Daoy (cell line): ENCODE data around the gene PCNT. TPM values are rescaled to one million over a fixed set of nuclear protein-coding genes. Genes with fewer than 3 reads are reported as not detected.
"Not testable (repeated sequence)": the region's sequence is repeated elsewhere in the genome, so short reads cannot be mapped to it uniquely, and the experiment has no call there.

Source experiments
- DNase-seq: peaks from one replicate; pipeline ENCODE4 v3.0.0-alpha.2; 2015; ENCODE audit warnings: low read depth
- total RNA-seq: library from RNA; depleted of rRNA; stranded (reverse); fragments of >200 nt; shearing (Covaris generic); gene quantifications from 2 replicates; pipeline ENCODE4 v1.2.3, GENCODE V29; 2014

The PCNT gene
- total RNA-seq, 1 experiment from 2014 or later = 20.4 TPM

DNA sequence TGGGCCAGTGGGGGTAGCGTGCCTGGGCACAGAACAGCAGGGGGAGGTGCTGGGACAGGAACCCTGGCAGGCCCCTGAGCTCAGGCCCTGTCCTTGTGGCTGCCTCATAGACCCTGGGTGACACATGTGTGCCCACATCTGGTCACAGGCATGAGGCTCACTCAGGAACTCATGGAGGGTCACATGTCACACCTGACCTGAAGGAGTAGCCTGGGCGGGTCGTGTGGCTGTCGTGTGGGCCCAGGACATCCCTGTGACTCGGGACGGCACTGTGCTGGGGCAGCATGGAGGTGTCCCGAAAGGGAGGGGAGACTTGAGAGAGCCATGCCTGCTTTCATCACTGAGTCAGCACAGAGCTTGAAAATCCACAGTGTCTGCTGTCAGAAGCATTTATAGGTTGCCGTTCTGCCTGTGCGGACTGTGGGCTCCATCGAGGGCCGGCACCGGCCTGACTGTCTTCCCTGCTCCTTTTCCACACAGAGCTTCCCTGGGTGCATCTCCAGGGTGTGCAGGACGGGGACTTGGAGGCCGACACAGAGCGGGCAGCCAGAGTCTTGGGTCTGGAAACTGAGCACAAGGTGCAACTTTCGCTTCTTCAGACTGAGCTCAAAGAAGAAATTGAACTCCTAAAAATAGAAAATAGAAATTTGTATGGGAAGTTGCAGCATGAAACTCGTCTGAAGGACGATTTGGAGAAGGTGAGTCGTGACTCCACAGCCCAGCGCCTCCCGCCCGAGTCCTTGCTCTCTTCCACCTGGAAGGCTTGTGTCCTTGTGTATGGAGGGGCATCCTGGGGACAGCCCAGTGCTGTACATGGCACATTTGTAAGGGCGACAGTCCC is 32.8 kb downstream of the PCNT start:
- no peak for DNase-seq

DNA sequence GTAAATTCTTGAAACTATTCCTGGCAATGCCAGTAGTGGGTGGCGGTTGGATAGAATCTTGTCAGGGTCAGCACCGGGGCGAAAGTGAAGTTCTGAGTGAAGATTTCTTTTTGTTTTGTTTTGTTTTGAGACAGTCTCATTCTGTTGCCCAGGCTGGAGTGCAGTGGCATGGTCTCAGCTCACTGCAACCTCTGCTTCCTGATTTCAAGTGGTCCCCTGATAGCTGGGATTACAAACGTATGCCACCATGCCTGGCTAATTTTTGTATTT is 33.3 kb downstream of the PCNT start:
- DNase-seq = no peak

DNA sequence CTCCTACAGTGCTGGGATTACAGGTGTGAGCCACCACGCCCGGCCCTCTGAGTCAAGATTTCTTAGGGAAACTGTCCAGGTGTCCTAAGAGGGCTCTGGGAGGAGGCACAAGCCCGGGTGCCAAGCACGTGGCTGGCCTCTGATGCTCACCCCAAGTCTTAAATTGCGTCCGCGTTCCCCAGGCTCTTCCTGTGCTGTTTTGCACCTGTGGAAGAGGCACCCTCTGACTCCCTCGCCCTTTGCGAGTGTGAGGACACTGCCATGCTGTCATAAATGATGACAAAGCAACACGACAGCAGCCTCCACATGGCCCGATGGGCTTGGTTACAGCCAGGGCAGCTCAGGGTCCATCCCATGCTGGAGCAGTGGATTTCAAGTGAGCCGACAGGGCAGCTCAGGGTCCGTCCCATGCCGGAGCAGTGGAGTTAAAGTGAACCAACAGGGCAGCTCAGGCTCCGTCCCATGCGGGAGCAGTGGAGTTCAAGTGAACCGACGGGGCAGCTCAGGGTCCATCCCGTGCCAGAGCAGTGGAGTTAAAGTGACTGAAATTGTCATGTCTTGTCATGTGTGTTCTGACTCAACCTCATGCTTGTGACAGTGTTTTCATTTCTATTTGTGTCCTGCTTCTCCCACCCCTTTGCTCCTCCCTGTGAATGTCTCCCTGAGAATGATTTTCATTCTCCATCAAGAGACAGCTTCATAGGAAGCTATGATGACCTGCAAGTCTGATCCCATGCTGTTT is 33.9 kb downstream of the PCNT start:
- DNase-seq = no peak

DNA sequence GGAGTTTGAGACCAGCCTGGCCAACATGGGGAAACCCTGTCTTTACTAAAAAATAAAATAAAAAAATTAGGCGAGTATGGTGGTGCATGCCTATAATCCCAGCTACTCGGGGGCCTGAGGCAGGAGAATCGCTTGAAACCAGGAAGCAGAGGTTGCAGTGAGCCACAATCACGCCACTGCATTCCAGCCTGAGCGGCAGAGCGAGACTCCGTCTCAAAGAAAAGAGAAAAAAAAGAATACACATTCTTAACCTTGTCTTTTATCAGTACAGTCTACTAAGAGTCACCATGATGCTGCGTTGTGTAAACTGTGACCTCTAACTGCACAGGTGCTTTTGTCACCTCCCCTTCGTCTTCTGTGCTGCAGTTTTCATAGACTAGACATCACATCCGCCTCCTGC is 37.2 kb downstream of the PCNT start:
- no peak for DNase-seq

DNA sequence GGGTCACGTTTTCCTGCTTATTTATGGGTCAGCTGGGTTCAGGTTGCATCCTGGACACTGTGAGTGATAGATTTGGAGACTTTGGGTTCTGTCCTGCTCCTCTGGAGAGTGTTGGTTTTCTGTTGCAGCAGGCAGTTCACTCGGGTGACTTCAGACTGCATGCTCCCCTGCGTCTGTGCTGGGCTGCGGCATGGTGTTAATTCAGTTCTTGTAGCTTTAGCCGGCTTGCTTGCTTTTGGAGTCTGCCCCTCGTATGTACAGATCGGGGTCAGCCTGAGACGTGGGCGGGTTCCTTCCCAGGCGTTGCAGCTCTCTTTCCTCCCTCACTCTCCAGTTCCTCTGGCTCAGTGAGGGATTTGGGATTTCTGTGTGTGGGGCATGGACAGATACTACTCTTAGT is 38.0 kb downstream of the PCNT start:
- no peak for DNase-seq

DNA sequence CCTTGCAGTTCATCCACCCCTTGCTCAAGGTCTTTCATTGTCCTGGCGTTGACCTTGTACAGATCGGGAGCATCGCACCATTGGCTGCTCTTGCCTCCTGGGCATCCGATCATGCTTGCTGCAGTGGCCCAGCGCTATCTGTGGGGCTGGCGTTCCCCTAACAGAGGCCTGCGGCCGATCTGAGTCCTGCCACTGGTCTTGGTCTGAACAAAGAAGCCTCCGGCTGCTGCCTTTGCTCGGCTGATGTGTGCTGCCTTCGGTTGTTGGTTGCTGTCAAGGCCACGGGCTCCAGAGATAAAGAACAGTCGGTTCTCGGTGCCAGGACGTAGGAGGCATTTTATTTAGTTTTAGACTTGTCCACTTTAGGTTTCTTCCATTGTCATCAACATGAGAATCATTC is 39.0 kb downstream of the PCNT start:
- no peak for DNase-seq

DNA sequence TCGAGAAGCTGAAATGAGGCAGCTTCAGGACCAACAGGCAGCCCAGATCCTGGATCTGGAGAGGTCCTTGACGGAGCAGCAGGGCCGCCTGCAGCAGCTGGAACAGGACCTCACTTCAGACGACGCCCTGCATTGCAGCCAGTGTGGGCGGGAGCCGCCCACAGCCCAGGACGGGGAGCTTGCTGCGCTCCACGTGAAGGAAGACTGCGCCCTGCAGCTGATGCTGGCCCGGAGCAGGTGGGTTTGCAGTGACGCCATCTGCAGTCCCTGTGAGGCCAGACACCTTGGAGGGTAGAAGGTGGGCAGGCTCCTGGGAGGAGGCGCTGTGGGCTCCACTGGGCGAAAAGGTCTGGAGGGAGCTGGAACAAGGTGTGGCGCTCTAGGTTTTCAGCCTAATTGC is 39.7 kb downstream of the PCNT start:
- DNase-seq = no peak

DNA sequence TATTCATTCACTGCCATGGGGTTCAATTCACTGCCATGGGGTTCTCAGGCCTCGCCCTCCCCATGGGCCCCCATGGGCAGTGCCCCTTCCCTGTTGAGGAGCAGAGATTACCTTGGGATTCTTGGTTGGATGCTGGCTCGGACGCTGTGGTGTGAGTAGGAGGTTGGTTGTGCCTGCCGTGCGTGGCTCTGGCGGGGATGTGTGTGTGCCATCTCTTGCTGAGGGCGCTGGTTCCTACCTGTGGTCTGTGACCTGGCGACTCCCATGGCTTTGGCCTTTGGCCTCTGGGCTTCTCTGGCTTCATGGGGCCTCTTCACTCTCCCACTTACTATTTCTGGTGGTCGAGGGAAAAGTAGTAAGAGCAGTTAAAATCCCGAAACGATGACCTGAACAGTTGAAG is 42.1 kb downstream of the PCNT start:
- no peak for DNase-seq

DNA sequence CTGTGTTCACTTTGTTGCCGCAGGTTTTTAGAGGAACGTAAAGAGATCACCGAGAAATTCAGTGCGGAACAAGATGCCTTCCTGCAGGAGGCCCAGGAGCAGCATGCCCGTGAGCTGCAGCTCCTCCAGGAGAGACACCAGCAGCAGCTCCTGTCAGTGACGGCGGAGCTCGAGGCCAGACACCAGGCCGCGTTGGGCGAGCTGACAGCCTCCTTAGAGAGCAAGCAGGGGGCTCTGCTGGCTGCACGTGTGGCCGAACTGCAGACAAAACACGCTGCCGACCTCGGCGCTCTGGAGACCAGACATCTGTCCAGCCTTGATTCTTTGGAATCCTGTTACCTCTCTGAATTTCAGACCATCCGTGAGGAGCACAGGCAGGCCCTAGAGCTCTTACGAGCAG is 42.6 kb downstream of the PCNT start:
- no peak for DNase-seq

DNA sequence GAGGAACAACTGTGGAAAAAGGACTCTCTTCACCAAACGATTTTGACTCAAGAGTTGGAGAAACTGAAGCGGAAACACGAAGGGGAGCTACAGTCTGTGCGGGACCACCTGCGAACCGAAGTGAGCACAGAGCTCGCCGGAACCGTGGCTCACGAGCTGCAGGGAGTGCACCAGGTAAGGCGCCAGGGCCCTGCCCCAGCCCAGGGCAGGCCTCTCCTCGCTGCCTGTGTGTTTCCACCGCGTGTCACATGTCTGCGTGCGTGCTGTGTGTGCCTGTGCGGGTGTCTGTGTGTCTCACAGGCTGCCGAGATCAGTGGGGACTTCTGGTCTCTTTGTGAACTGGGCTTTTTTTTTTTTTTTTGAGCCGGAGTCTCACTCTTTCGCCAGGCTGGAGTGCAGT is 43.0 kb downstream of the PCNT start:
- DNase-seq = no peak

DNA sequence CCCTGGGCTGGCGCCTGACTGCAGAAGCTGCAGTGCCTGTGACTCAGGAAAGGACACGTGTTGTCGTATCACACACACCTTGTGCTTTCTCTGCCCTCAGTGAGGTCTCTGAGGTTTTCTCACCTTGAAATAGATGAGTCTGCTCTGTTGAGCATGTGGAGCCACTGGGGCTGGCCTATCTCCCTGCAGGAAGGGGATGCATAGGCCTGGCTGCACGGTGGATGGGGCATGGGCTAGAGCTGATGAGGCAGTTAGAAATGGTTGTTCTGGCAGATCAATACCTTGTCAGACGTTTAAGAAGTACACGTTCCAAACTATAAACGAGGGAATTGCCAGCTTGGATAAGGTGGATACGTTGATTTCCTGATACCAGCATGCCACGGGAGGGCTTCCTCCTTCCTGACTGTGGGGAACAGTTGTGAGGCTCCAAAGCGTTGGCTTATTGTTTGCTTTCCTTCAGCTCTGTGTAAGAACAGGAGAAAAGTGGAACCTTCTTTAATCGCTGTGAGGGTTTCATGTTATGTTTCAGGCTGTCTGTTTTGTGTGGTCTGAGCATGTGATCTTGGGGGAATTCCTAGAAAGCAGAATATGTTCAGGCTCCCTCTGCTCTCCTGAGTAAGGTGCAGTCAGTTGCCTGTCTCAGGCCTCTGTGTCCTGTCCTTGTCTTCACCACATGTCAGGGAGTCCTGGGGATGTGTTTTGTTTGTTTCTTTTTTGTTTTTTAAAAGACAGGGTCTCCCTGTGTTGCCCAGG is 44.8 kb downstream of the PCNT start:
- no peak for DNase-seq

DNA sequence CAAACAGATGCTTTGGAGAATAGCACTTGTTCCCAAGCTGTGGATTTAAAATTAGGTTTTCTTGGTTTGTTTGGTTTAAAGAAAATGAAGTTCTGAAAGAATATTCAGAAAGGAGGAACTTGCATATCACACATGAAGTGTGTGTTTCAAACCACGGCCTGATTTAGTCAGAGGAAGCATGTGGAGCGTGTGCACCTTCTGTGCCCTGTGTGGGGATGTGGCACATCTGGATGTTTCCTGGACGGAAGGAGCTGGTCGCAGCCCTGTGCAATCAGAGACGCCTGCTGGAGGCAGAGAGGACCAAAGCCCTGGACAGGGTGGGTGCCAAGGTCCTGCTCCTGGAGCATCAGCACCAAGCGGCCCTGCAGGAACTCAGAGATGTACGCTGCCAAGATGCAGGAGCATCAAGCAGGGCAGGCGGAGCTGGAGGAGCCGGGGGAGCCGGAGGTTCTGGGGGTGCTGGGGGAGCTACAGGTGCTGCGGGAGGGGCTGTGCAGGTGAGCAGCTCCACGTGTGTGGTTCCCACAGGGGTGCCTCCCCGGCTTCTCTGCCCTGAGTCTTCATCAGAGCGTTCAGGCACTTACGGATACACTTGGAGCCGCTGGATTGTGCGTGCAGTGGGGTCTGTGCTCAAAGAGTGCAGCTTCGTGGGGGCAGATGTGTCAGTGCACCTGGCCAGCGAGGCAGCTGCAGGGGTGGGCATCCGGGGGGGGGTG is 45.7 kb downstream of the PCNT start:
- DNase-seq = no peak

DNA sequence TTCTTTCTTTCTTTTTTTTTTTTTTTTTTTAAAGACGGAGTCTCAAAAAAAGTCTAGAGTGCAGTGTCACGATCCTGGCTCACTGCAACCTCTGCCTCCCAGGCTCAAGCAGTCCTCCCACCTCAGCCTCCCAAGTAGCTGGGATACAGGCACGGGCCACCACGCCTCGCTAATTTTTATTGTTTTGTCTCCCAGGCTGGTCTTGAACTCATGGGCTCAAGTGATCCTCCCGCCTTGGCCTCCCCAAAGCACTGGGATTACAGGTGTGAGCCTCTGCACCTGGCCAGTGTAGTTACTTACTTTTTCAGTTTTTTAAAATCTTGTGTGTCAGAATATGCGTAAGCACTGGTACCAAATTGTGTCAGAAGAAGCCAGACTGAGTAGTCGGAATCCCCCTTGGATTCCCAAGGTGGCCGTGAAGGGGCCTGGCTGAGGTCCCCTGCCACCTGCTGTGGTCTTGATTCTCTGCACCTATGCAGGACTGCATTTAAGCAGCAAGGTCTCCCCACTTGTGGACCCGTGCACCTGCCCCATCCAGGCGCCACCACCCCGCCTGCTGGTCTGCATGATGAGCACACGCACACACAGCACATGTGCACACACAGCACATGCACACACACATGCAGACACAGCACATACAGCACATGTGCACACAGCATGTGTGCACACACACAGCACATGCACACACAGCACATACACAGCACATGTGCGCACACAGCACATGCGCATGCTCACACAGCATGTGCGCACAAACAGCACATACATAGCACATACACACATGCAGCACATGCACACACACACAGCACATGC is 47.5 kb downstream of the PCNT start:
- no peak for DNase-seq

DNA sequence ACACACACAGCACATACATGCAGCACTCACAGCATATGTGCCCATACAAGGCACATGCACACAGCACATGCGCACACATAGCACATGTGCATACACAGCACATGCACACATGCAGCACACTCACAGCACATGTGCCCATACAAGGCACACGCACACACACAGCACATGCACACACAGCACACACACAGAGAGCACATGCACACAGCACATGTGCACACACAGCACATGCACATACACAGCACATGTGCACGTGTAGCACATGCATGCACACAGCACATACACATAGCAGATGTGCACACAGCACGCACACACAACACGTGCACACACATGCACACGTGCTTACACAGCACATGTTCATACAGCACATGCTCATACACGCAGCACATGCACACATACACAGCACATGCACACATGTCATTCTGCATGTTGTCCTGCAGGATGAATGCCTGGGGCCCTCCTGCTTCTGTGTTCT is 48.1 kb downstream of the PCNT start:
- DNase-seq = no peak

DNA sequence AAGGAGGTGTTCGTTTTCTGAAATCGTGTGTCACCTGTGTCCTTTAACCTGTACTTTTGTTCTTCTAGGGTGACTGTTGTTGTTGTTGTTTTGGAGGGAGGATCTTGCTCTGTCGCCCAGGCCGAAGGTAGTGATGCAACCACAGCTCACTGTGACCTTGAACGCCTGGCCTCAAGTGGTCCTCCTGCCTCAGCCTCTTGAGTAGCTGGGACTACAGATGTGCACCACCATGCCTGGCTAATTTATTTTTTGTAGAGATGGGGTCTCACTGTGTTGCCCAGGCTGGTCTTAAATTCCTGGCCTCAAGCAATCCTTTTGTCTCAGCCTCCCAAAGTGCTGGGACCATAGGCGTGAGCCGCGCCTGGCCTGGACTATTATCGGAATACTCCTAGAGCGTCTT is 49.0 kb downstream of the PCNT start:
- DNase-seq = not testable (repeated sequence)

DNA sequence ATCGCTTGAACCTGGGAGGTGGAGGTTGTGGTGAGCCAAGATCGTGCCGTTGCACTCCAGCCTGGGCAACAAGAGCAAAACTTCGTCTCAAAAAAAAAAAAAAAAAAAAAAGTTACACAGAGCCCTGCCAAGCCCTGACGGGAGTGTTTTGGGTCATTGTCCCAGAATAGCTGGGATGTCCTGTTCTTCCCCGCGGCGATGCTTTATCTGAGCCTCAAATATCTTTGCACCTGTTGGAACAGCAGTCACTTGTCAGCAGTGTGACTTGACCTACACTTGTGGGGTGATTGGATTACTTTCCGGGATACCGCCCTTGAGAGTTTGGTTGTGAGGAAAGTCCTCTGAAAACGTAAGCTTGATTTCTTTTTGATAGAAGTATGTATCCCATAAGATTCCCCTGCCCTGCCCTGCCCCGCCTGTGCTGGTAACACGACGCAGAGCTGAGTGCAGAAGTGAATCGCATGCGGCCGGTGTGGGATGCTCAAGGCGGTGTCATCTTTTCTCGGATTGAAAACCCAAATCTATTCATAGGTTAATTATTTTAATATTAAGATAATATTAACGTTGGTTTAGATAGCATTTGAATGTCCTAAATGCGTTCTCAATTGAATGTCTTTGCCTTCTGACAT is 50.9 kb downstream of the PCNT start:
- DNase-seq = no peak

DNA sequence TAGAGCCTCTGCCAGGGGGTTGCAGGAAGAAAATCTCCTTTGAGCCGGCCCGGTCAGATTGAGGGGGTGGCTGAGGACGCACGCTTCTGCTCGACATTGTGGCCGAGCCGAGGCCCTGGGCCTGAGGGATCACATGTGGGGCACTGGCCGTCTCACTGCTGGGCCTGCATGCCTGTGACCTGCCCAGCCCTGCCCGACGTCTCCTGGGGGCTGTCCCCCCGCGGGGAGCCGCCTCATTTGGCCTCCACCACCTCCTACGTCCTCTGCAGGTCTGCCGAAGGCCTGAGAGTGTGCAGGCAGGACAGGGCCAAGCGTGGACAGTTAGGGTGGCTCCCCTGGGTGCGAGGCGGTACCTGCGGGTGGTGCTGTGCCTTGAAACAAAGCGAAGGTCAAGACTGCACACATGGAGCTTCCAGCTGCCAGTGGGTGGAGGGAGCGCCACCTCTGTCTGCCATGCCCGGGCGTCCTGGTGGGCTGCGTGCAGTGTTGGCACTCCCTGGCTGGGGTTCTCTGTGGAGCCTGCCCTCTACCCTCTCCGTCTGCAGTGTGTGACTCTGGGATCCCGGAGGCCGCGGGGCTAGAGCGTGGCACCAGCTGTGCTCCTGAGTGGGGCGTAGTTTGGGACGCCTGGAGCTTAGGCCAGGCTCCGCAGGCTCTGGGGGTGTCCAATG is 51.7 kb downstream of the PCNT start:
- no peak for DNase-seq

DNA sequence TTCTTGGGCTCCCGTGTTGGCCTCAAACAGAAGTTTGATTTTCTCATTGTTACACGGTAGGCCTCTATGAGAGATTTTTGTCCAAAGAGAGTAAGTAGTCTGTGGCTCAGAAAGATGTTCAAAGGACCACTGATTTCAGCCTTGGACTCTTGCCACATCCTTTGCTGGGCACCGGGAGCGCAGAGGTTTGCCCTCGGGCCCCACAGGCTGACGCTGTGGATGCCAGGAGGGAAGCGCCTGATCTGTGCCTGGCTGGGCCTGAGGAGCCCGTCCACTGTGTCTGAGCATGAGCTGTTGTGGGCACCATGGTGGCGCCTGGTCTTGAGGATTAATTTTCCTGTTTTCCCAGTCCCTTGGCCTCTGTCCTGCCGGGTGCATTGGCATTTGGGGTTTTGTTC is 52.3 kb downstream of the PCNT start:
- no peak for DNase-seq

DNA sequence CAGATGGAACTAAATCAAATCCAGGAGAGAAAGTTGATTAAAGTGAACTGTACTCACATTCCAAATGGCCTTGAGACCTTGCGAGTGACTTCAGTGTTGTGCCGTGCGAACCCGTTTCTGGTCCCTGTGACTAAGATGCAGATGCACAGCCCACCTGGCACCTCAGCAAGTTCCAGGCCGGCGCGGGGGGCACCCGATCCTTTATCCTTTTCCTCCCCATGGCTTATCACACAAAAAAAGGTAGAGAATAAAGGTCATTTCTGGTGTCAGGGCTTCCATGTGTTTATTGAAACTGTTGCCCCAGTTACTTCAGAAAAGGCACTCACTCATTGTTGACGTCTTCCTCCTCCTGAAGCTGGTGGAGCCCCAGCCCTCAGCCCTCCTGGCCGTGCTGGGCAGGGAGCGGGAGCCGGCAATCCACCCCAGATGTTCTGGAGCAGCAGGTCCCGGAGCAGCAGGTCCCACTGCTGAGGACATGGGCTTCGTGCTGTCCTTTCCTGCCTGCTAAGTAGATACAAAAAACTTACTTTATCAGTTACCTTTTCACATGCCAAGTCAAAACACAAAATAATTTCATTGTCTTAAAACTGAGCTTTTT is 53.0 kb downstream of the PCNT start:
- no peak for DNase-seq

DNA sequence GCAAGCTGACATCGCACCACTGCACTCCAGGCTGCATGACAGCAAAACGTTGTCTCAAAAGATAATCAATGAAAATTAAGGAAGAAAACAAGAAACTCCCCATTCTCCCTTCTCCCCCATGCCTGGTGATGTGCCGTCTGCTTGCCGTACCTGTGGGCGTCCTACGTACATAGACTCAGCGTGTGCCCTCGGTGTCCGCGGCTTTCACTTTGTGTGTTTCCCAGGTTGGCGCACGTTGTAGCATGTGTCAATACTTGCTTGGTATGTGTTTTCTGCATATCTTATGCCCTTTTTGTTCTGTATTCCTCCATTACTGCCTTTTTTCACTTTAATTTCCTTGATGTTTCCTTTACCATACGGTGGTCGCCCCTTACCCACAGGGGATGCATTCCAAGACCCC is 53.8 kb downstream of the PCNT start:
- DNase-seq = no peak
